SK-N-SH treated with all-trans-retinoic acid at 6 μM for 48 hours (cell line): ENCODE data around the gene LUZP1.

ENCODE experiments used
- ARNTL ChIP-seq: fragments of 450-650 bp; formaldehyde crosslinking; IDR thresholded peaks from 2 replicates; pipeline ENCODE4 v1.5.0; 2020; ENCODE audit warnings: low read depth, mild to moderate bottlenecking, moderate library complexity, borderline replicate concordance
- CREB5 ChIP-seq: fragments of 250-450 bp; sonication (Bioruptor Pico); IDR thresholded peaks from 2 replicates; pipeline ENCODE4 v1.5.1; 2020; ENCODE audit warnings: low read depth, mild to moderate bottlenecking, moderate library complexity
- CSDC2 ChIP-seq: fragments of 250-450 bp; sonication (Bioruptor Pico); IDR thresholded peaks from 2 replicates; pipeline ENCODE4 v1.5.0; 2020; ENCODE audit warnings: mild to moderate bottlenecking, moderate library complexity
- ISL1 ChIP-seq: fragments of 250-450 bp; sonication (Bioruptor Pico); IDR thresholded peaks from 2 replicates; pipeline ENCODE4 v2.1.2; 2022; ENCODE audit warnings: mild to moderate bottlenecking, moderate library complexity
- OSR1 ChIP-seq: fragments of 250-450 bp; sonication (Bioruptor Pico); IDR thresholded peaks from 2 replicates; pipeline ENCODE4 v1.8.0; 2022; ENCODE audit warnings: moderate library complexity, mild to moderate bottlenecking, inconsistent platforms
- RARB ChIP-seq: fragments of 250-450 bp; sonication (Bioruptor Pico); IDR thresholded peaks from 2 replicates; pipeline ENCODE4 v1.8.0; 2021; ENCODE audit warnings: mild to moderate bottlenecking, moderate library complexity
- TCF4 ChIP-seq: fragments of 250-450 bp; sonication (Bioruptor Pico); IDR thresholded peaks from 2 replicates; pipeline ENCODE4 v1.8.0; 2021; ENCODE audit warnings: mild to moderate bottlenecking, moderate library complexity, borderline replicate concordance
- ZFP3 ChIP-seq: fragments of 250-450 bp; sonication (Bioruptor Pico); IDR thresholded peaks from 2 replicates; pipeline ENCODE4 v1.5.0; 2020; ENCODE audit warnings: mild to moderate bottlenecking, moderate library complexity
- ZFP30 ChIP-seq: fragments of 450-650 bp; formaldehyde crosslinking; IDR thresholded peaks from 2 replicates; pipeline ENCODE4 v1.5.0; 2022; ENCODE audit warnings: mild to moderate bottlenecking, moderate library complexity
- ZNF565 ChIP-seq: fragments of 450-650 bp; formaldehyde crosslinking; conservative IDR thresholded peaks from 2 replicates; pipeline ENCODE4 v1.5.0; 2020; ENCODE audit warnings: low read depth, mild to moderate bottlenecking, moderate library complexity
- ZNF8 ChIP-seq: fragments of 450-650 bp; formaldehyde crosslinking; IDR thresholded peaks from 2 replicates; pipeline ENCODE4 v1.5.0; 2020; ENCODE audit warnings: mild to moderate bottlenecking, moderate library complexity
- TF ChIP-seq, protein P1 (sequence below): fragments of 250-450 bp; sonication (Bioruptor Pico); IDR thresholded peaks from 2 replicates; pipeline ENCODE4 v1.8.0; 2021; ENCODE audit warnings: low read depth, mild to moderate bottlenecking, moderate library complexity, borderline replicate concordance
- TF ChIP-seq, protein P2 (sequence below): fragments of 250-450 bp; sonication (Bioruptor Pico); IDR thresholded peaks from 2 replicates; pipeline ENCODE4 v1.8.0; 2020; ENCODE audit warnings: mild to moderate bottlenecking, moderate library complexity, borderline replicate concordance
- TF ChIP-seq, protein P3 (sequence below): fragments of 250-450 bp; sonication (Bioruptor Pico); IDR thresholded peaks from 2 replicates; pipeline ENCODE4 v1.5.1; 2021; ENCODE audit warnings: mild to moderate bottlenecking, moderate library complexity

DNA sequence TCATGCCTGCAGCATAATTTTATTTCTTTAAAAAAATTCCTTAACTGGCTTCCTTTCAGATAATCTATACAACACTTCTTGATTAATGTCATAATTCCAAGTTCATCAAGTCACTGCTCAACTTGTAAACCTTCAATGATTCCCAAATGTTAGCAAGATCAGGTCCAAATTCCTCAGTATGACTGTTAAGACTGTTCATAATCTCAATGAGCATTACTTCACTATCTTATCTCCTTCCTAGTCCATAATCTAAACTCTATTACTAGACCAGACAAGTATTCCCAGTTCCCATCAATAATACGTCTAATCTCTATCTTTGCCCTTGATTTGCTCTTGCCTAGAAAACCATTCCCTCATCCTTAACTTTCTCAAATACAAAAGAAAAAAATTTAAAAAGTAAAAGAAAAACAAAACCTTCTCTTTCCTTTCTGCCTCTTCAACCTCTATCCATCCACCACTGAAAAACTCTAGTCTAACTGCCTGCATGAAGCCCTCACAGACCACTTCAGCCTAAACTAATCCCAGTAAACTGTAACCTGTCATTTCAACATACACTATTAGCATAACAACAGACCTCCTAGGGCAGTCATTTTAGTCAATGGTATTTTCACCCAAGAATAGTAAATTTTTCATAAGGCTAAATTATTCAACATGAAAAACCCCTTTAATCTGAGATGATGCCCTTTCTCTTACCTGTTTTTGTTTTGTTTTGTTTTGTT is 15.5 kb downstream of the LUZP1 start:
- no peak for TF ChIP-seq RARB (CRISPR knock-in tag)
- TF ChIP-seq, protein P1, sequence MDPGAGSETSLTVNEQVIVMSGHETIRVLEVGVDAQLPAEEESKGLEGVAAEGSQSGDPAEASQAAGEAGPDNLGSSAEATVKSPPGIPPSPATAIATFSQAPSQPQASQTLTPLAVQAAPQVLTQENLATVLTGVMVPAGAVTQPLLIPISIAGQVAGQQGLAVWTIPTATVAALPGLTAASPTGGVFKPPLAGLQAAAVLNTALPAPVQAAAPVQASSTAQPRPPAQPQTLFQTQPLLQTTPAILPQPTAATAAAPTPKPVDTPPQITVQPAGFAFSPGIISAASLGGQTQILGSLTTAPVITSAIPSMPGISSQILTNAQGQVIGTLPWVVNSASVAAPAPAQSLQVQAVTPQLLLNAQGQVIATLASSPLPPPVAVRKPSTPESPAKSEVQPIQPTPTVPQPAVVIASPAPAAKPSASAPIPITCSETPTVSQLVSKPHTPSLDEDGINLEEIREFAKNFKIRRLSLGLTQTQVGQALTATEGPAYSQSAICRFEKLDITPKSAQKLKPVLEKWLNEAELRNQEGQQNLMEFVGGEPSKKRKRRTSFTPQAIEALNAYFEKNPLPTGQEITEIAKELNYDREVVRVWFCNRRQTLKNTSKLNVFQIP (CRISPR knock-in tag): no peak
- no peak for TF ChIP-seq ZNF8 (CRISPR knock-in tag)
- no peak for TF ChIP-seq CSDC2 (CRISPR knock-in tag)
- no peak for TF ChIP-seq CREB5
- TF ChIP-seq, protein P2, sequence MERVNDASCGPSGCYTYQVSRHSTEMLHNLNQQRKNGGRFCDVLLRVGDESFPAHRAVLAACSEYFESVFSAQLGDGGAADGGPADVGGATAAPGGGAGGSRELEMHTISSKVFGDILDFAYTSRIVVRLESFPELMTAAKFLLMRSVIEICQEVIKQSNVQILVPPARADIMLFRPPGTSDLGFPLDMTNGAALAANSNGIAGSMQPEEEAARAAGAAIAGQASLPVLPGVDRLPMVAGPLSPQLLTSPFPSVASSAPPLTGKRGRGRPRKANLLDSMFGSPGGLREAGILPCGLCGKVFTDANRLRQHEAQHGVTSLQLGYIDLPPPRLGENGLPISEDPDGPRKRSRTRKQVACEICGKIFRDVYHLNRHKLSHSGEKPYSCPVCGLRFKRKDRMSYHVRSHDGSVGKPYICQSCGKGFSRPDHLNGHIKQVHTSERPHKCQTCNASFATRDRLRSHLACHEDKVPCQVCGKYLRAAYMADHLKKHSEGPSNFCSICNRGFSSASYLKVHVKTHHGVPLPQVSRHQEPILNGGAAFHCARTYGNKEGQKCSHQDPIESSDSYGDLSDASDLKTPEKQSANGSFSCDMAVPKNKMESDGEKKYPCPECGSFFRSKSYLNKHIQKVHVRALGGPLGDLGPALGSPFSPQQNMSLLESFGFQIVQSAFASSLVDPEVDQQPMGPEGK: no peak
- TF ChIP-seq, protein P3, sequence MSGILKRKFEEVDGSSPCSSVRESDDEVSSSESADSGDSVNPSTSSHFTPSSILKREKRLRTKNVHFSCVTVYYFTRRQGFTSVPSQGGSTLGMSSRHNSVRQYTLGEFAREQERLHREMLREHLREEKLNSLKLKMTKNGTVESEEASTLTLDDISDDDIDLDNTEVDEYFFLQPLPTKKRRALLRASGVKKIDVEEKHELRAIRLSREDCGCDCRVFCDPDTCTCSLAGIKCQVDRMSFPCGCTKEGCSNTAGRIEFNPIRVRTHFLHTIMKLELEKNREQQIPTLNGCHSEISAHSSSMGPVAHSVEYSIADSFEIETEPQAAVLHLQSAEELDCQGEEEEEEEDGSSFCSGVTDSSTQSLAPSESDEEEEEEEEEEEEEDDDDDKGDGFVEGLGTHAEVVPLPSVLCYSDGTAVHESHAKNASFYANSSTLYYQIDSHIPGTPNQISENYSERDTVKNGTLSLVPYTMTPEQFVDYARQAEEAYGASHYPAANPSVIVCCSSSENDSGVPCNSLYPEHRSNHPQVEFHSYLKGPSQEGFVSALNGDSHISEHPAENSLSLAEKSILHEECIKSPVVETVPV (CRISPR knock-in tag): no peak
- TF ChIP-seq ISL1 (CRISPR knock-in tag): no peak
- no peak for TF ChIP-seq TCF4 (CRISPR knock-in tag)
- no peak for TF ChIP-seq OSR1 (CRISPR knock-in tag)
- no peak for TF ChIP-seq ZFP3
- no peak for TF ChIP-seq ZNF565 (CRISPR knock-in tag)
- no peak for TF ChIP-seq ARNTL
- no peak for TF ChIP-seq ZFP30 (CRISPR knock-in tag)
